AG09309 (cell line): Measurements from ENCODE around the gene DOCK2.

ENCODE experiments used
- DNase-seq: peaks from one replicate; pipeline ENCODE4 v3.0.0-alpha.2; 2010; ENCODE audit warnings: low read depth
- H3K4me3 ChIP-seq: 2 replicates; pipeline ENCODE4 v1.5.1; 2011; ENCODE audit warnings: mild to moderate bottlenecking, low read depth, low read length, moderate library complexity; ENCODE audit not compliant: control insufficient read depth
- TF ChIP-seq, protein P1 (sequence below): IDR thresholded peaks from 2 replicates; pipeline ENCODE4 v1.5.1; 2011; ENCODE audit warnings: mild to moderate bottlenecking, low read depth, low read length, inconsistent platforms; ENCODE audit not compliant: insufficient read depth, control insufficient read depth; ENCODE audit errors: missing control alignments

DOCK2 gene

GRCh38 chr5:169922474-169922873 is 285.4 kb downstream of the DOCK2 start:
- H3K4me3 ChIP-seq: no peak overlapping the region

DNA sequence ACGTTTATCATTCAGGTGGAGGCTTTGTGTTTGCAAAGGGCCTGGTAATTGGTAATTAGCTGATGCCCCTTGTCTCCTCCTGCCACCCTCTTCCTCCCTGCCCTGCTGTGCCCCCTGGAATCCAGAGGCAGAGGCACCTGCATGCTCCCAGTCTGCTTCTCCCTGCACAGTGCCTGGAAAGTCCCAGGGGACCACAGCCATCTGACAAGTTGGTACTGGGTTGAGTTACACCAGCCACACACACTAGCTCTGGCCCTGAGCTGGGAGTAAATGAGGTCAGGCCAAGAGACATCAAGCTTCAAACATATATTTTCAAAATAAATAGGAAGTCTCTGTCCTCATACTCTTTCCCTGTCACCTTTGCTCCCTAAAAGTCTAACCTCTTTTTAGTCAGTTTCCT is 286.9 kb downstream of the DOCK2 start:
- no peak for DNase-seq
- H3K4me3 ChIP-seq: no peak overlapping the region
- TF ChIP-seq, protein P1, sequence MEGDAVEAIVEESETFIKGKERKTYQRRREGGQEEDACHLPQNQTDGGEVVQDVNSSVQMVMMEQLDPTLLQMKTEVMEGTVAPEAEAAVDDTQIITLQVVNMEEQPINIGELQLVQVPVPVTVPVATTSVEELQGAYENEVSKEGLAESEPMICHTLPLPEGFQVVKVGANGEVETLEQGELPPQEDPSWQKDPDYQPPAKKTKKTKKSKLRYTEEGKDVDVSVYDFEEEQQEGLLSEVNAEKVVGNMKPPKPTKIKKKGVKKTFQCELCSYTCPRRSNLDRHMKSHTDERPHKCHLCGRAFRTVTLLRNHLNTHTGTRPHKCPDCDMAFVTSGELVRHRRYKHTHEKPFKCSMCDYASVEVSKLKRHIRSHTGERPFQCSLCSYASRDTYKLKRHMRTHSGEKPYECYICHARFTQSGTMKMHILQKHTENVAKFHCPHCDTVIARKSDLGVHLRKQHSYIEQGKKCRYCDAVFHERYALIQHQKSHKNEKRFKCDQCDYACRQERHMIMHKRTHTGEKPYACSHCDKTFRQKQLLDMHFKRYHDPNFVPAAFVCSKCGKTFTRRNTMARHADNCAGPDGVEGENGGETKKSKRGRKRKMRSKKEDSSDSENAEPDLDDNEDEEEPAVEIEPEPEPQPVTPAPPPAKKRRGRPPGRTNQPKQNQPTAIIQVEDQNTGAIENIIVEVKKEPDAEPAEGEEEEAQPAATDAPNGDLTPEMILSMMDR: no peak

More at GRCh38 chr5:169922474-169922873, 285.4 kb downstream of the DOCK2 start:
- no peak for DNase-seq
- TF ChIP-seq, protein P1: no peak

DNA sequence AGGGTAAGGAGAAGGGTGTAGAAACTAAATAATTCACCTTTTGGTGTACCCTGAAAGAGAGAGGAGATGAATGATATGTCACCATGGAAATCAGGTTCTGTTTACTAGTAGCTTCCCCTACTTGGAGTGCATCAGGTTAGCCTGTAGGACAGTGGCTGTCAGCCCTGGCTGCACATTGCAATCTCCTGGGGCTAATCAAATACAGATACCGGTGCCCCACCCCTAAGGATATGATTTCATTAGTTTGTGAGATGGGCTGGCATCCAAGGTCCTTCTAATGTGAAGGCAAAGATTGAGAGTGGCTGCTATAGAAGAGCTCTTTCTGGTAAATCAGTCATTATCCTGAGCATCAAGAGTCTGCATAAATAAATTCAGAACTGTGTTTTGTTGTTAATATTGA is 296.1 kb downstream of the DOCK2 start:
- no peak overlapping the region for H3K4me3 ChIP-seq
- no peak for DNase-seq
- TF ChIP-seq, protein P1: no peak

- TF ChIP-seq, protein P1: no peak
- no peak overlapping the region for H3K4me3 ChIP-seq
- DNase-seq: no peak
Measured at GRCh38 chr5:169933616-169934015, 296.5 kb downstream of the DOCK2 start.

DNA sequence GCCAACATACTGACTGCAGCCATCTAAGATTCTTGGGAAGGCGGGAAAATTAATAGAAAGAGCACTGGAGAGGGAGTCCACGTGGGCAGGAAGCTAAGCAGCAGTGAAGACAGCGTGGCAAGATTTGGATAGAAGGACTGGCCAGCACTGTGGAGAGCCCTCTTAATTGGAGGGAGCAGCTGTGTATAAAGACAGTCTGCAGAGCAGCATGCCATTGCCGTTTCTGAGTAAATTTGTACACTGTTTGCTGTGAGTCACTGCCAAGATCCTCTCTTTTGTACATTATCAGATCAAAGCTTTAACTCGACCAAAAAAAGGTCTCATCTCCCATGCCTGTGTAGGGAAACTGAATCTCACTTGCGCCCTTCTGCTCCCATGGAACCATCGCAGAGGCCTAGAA is 297.9 kb downstream of the DOCK2 start:
- H3K4me3 ChIP-seq: no peak overlapping the region
- TF ChIP-seq, protein P1: no peak
- DNase-seq: no peak

DNA sequence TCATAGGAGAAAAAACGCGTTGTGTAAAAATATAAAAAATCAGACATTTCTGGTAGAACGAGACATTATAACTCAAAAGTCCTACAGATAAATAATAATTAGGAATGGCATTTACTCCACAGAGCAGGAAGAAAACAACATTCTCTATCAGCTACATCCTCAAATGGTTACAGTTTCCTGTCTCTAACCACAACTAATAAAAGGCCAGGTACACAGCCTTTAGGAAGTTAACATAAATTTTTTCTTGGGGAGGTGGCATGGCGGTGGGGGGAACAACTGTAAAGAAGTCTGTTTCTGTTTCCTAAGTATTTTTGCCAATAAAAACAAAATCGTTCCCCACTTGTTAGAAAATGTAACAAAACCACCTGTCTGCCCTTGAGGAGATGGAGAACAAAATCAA is 298.7 kb downstream of the DOCK2 start:
- no peak overlapping the region for H3K4me3 ChIP-seq
- no peak for DNase-seq
- TF ChIP-seq, protein P1: no peak

DNA sequence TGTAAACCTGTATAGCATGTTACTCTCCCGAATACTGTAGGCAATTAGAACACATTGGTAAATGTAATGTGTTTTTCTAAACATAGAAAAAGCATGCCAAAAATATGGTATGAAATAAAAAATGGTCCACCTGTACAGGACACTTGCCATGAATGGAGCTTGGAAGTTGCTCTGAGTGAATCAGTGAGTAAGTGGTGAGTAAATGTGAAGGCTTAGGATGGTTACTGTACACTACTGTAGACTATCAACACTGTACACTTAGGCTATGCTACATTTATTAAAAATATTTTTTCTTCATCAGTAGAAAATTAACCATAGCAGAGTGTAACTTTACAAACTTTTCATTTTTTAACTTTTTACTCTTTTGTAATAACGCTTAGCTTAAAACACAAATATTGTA is 301.4 kb downstream of the DOCK2 start:
- no peak for DNase-seq
- no peak overlapping the region for H3K4me3 ChIP-seq
- TF ChIP-seq, protein P1: no peak
